PC-9 (cell line): Measurements from ENCODE around the gene FGF4.

ENCODE experiments used
- CTCF ChIP-seq: fragments of 200-600 bp; sonication (generic); conservative IDR thresholded peaks from 2 replicates; pipeline ENCODE4 v1.6.1; 2017; ENCODE audit warnings: mixed run types, antibody characterized with exemption, mild to moderate bottlenecking, moderate library complexity
- EZH2 ChIP-seq: fragments of 200-600 bp; sonication (generic); IDR thresholded peaks from 2 replicates; pipeline ENCODE4 v1.8.0; 2017; ENCODE audit warnings: antibody characterized with exemption, low read depth

- TF ChIP-seq CTCF (no peak), EZH2 (no peak)
Observed at GRCh38 chr11:69744435-69744834, 30.7 kb downstream of the FGF4 start.
